PC-3 (cell line): ENCODE data around the gene RBM20. TPM values are rescaled to one million over a fixed set of nuclear protein-coding genes. Genes with fewer than 3 reads are reported as not detected.
A peak's percentile ranks its signal among the peaks of the same experiment; 100 is the strongest.

Experiments
- ATAC-seq: fragments of 200-7000 bp; cut with Tn5 transposase; 2 replicates; pipeline ENCODE4 v1.9.1; 2020; ENCODE audit warnings: mild to moderate bottlenecking, moderate library complexity
- BruUV-seq: library from RNA; stranded (reverse); fragments of 400-500 nt; replicated peaks from 2 replicates; lab custom pipeline; 2021; lab: Mats Ljungman, UMichigan
- CTCF ChIA-PET: fragments of 300-600 bp; sonication (Branson Sonifier 250); formaldehyde crosslinking; loops from one replicate; lab custom pipeline; 2022; ENCODE audit warnings: antibody characterized with exemption; lab: Charles Lee
- POLR2A ChIA-PET: fragments of 300-600 bp; sonication (Branson Sonifier 250); formaldehyde crosslinking; loops from one replicate; lab custom pipeline; 2022; ENCODE audit warnings: antibody characterized with exemption; ENCODE audit not compliant: unreplicated experiment; lab: Charles Lee
- DNase-seq: peaks from one replicate; pipeline ENCODE4 v3.0.0-alpha.2; 2015
- H2AFZ ChIP-seq: fragments of 300-600 bp; sonication (generic); 2 replicates; pipeline ENCODE4 v1.6.0; 2016; ENCODE audit warnings: antibody characterized with exemption, low read length
- H3F3A ChIP-seq: fragments of 300-600 bp; sonication (generic); one replicate; pipeline ENCODE4 v1.6.0; 2017; ENCODE audit warnings: antibody characterized with exemption, low read length, control low read depth, mild to moderate bottlenecking; ENCODE audit not compliant: unreplicated experiment
- H3K27ac ChIP-seq: fragments of 300-600 bp; sonication (generic); 2 replicates; pipeline ENCODE4 v1.5.1; 2016; ENCODE audit warnings: mild to moderate bottlenecking, low read length
- H3K27me3 ChIP-seq: fragments of 300-600 bp; sonication (generic); 2 replicates; pipeline ENCODE4 v1.6.1; 2016; ENCODE audit warnings: low read length, mixed read lengths
- H3K36me3 ChIP-seq: fragments of 300-600 bp; sonication (generic); 2 replicates; pipeline ENCODE4 v1.6.1; 2016; ENCODE audit warnings: low read depth, mixed run types, low read length, mixed read lengths
- H3K4me1 ChIP-seq: fragments of 300-600 bp; sonication (generic); 2 replicates; pipeline ENCODE4 v1.5.1; 2016; ENCODE audit warnings: low read length; ENCODE audit not compliant: insufficient read depth
- H3K4me2 ChIP-seq: fragments of 300-600 bp; sonication (generic); 2 replicates; pipeline ENCODE4 v1.6.0; 2016; ENCODE audit warnings: low read length
- H3K4me3 ChIP-seq: fragments of 300-600 bp; sonication (generic); 2 replicates; pipeline ENCODE4 v1.5.1; 2016; ENCODE audit warnings: mild to moderate bottlenecking, low read length, mixed read lengths
- H3K79me2 ChIP-seq: fragments of 300-600 bp; sonication (generic); 2 replicates; pipeline ENCODE4 v1.6.1; 2017; ENCODE audit warnings: low read length, mixed read lengths
- H3K9ac ChIP-seq: fragments of 300-600 bp; sonication (generic); 2 replicates; pipeline ENCODE4 v1.6.0; 2016; ENCODE audit warnings: mild to moderate bottlenecking, low read length
- H3K9me2 ChIP-seq: fragments of 300-600 bp; sonication (generic); replicated peaks from 2 replicates; pipeline ENCODE4 v1.6.1; 2016; ENCODE audit warnings: mixed run types, low read length, mixed read lengths
- H3K9me3 ChIP-seq: fragments of 300-600 bp; sonication (generic); 2 replicates; pipeline ENCODE4 v1.6.1; 2016; ENCODE audit warnings: low read length, mixed read lengths
- H4K20me1 ChIP-seq: fragments of 300-600 bp; sonication (generic); 2 replicates; pipeline ENCODE4 v1.6.1; 2016; ENCODE audit warnings: low read length, mixed read lengths
- CTCF ChIP-seq: fragments of 300-600 bp; sonication (generic); conservative IDR thresholded peaks from 2 replicates; pipeline ENCODE4 v1.5.1; 2017; ENCODE audit warnings: antibody characterized with exemption, low read depth, mild to moderate bottlenecking, low read length
- EZH2 ChIP-seq: fragments of 300-600 bp; sonication (generic); IDR thresholded peaks from one replicate; pipeline ENCODE4 v1.6.1; 2017; ENCODE audit warnings: antibody characterized with exemption, mild to moderate bottlenecking, low read length; ENCODE audit not compliant: unreplicated experiment
- EZH2phosphoT487 ChIP-seq: fragments of 300-600 bp; sonication (generic); IDR thresholded peaks from 2 replicates; pipeline ENCODE4 v1.6.1; 2018; ENCODE audit warnings: mild to moderate bottlenecking, antibody characterized with exemption, low read length, borderline replicate concordance
- intact Hi-C: fragments of 100-400 bp; cut with micrococcal nuclease; formaldehyde crosslinking; loops from 2 replicates; pipeline ENCODE4 v1.9.0; 2023
- total RNA-seq: library from RNA; depleted of rRNA; stranded (reverse); fragments of >200 nt; gene quantifications from 2 replicates; pipeline ENCODE4 v1.2.3, GENCODE V29; 2014

RBM20 gene
- total RNA-seq, 1 experiment from 2014 or later, result 0.40 TPM

- H4K20me1 ChIP-seq, result no peaks in the 10 kb centered on the region
- ATAC-seq, result no peak
- H3K27me3 ChIP-seq, result no peaks in the 10 kb centered on the region
- intact Hi-C loops, result loop anchor here (5.0 kb wide), 1 partner anchor 278 kb away; no protein-coding TSS in a partner anchor
- H3K9me2 ChIP-seq, result no peaks in the 10 kb centered on the region
- H3K4me1 ChIP-seq, result no peaks in the 10 kb centered on the region
- no peak overlapping the region for H3K4me2 ChIP-seq
- ChIA-PET POLR2A (no interaction called here), CTCF (no interaction called here)
- TF ChIP-seq EZH2phosphoT487 (no peak), CTCF (no peak), EZH2 (no peak)
- DNase-seq, result no peak
- H3K9ac ChIP-seq, result no peak overlapping the region
- no peak overlapping the region for H3K4me3 ChIP-seq
- no peaks in the 10 kb centered on the region for H3F3A ChIP-seq
- no peaks in the 10 kb centered on the region for H3K79me2 ChIP-seq
- H2AFZ ChIP-seq, result no peak overlapping the region
- H3K36me3 ChIP-seq, result no peaks in the 10 kb centered on the region
- no peaks in the 10 kb centered on the region for H3K9me3 ChIP-seq
- H3K27ac ChIP-seq, result no peak overlapping the region
- no TSS peak for BruUV-seq
These were observed 30.1 kb upstream of the RBM20 start for GRCh38 chr10:110613996-110614495.

GRCh38 chr10:110615057-110615747 is 28.9 kb upstream of the RBM20 start:
- no peaks in the 10 kb centered on the region for H3K9me3 ChIP-seq
- peak; percentile 7 for DNase-seq
- H3K4me2 ChIP-seq, result no peak overlapping the region
- no peak overlapping the region for H3K4me3 ChIP-seq
- H3K4me1 ChIP-seq, result no peaks in the 10 kb centered on the region
- POLR2A ChIA-PET, result no interaction called here
- no peaks in the 10 kb centered on the region for H3K36me3 ChIP-seq
- H3K9me2 ChIP-seq, result no peaks in the 10 kb centered on the region
- TF ChIP-seq EZH2phosphoT487 (no peak), EZH2 (no peak), CTCF (no peak)
- H3K79me2 ChIP-seq, result no peaks in the 10 kb centered on the region
- no peak; the same call in 1 of the 2 replicates for ATAC-seq
- H3K9ac ChIP-seq, result no peak overlapping the region
- H3K27me3 ChIP-seq, result no peaks in the 10 kb centered on the region
- H3F3A ChIP-seq, result no peaks in the 10 kb centered on the region
- BruUV-seq, result no TSS peak
- CTCF ChIA-PET, result interaction anchor here (0.6 kb wide), 1 partner anchor 304 kb away, joined by 3 read pairs; the partner anchor contains the start of genes BBIP1 and SHOC2
- intact Hi-C loops, result no loop called here
- no peak overlapping the region for H3K27ac ChIP-seq
- H2AFZ ChIP-seq, result no peak overlapping the region
- no peaks in the 10 kb centered on the region for H4K20me1 ChIP-seq

- H4K20me1 ChIP-seq, result no peaks in the 10 kb centered on the region
- H3K4me2 ChIP-seq, result no peak overlapping the region
- ChIA-PET CTCF (no interaction called here), POLR2A (no interaction called here)
- no peaks in the 10 kb centered on the region for H3K27me3 ChIP-seq
- H3K27ac ChIP-seq, result no peak overlapping the region
- H3K9me3 ChIP-seq, result no peaks in the 10 kb centered on the region
- H3K4me1 ChIP-seq, result no peaks in the 10 kb centered on the region
- H2AFZ ChIP-seq, result no peak overlapping the region
- DNase-seq (no peak), ATAC-seq (no peak)
- no peaks in the 10 kb centered on the region for H3K79me2 ChIP-seq
- TF ChIP-seq EZH2phosphoT487, result no peak
- no peak for TF ChIP-seq EZH2
- no peak for TF ChIP-seq CTCF
- BruUV-seq, result no TSS peak
- H3F3A ChIP-seq, result no peaks in the 10 kb centered on the region
- H3K4me3 ChIP-seq, result no peak overlapping the region
- intact Hi-C loops, result no loop called here
- no peak overlapping the region for H3K9ac ChIP-seq
- no peaks in the 10 kb centered on the region for H3K9me2 ChIP-seq
- no peaks in the 10 kb centered on the region for H3K36me3 ChIP-seq
These were observed 27.6 kb upstream of the RBM20 start for GRCh38 chr10:110616493-110617033.
